Fibroblast of skin of left quadriceps (primary cell): ENCODE results near the gene PHKA1.
"Not testable (repeated sequence)": the region's sequence is repeated elsewhere in the genome, so short reads cannot be mapped to it uniquely, and the experiment has no call there.

Experiments
- DNase-seq, 2 experiments: peaks; one replicate each; pipeline ENCODE4 v3.0.0-alpha.2; 2013; ENCODE audit warnings: low read depth in 2 of 2

The PHKA1 gene

GRCh38 chrX:72572248-72573157 lies 141.6 kb downstream of the PHKA1 start, which contains the start of gene HDAC8:
TSS of gene HDAC8 (minus strand) at chrX:72572843. CDS start at chrX:72572761, 82 bp downstream.
- DNase-seq = peak; percentile 54 to 56

- DNase-seq = peak in 1 of 2 experiments; percentile 22
These were observed 144.3 kb downstream of the PHKA1 start for GRCh38 chrX:72569786-72570185.

GRCh38 chrX:72568406-72569092 lies 145.6 kb downstream of the PHKA1 start:
- DNase-seq = no peak

- DNase-seq = no peak
These were observed 147.7 kb downstream of the PHKA1 start for GRCh38 chrX:72566448-72566847.

- not testable (repeated sequence) for DNase-seq
These were observed 154.5 kb downstream of the PHKA1 start for GRCh38 chrX:72559655-72560054.

GRCh38 chrX:72554448-72555140 lies 159.5 kb downstream of the PHKA1 start:
- no peak for DNase-seq

- DNase-seq = not testable (repeated sequence)
These were observed 161.7 kb downstream of the PHKA1 start for GRCh38 chrX:72552443-72552842.

GRCh38 chrX:72545990-72546389 lies 168.1 kb downstream of the PHKA1 start:
- DNase-seq = no peak

- peak; percentile 12 to 15 for DNase-seq
These were observed 173.8 kb downstream of the PHKA1 start for GRCh38 chrX:72540318-72540717.

GRCh38 chrX:72539822-72540221 lies 174.3 kb downstream of the PHKA1 start:
- no peak for DNase-seq

- DNase-seq = no peak
These were observed 177.6 kb downstream of the PHKA1 start for GRCh38 chrX:72536542-72536941.

GRCh38 chrX:72532366-72532765 lies 181.7 kb downstream of the PHKA1 start:
- DNase-seq = no peak
